Mononuclear cell (primary cell): ENCODE results near the gene ARV1. TPM values are rescaled to one million over a fixed set of nuclear protein-coding genes. Genes with fewer than 3 reads are reported as not detected.

Experiments used
- H3K27me3 ChIP-seq: 2 replicates; pipeline ENCODE4 v1.6.0; 2011; ENCODE audit warnings: low read length, control low read depth; ENCODE audit not compliant: insufficient read depth
- H3K4me1 ChIP-seq: 2 replicates; pipeline ENCODE4 v1.5.1; 2011; ENCODE audit warnings: mild to moderate bottlenecking, low read length, control low read depth; ENCODE audit not compliant: insufficient read depth
- H3K4me3 ChIP-seq: 2 replicates; pipeline ENCODE4 v1.5.1; 2011; ENCODE audit warnings: mild to moderate bottlenecking, low read length, moderate library complexity
- H3K9me3 ChIP-seq: 2 replicates; pipeline ENCODE4 v1.5.1; 2011; ENCODE audit warnings: low read depth, mild to moderate bottlenecking, control low read depth, low read length
- total RNA-seq: library from RNA; depleted of rRNA; stranded (reverse); fragments of >200 nt; gene quantifications from one replicate; pipeline ENCODE4 v1.2.3, GENCODE V29; 2012

Gene ARV1
- 2.3 TPM for total RNA-seq

GRCh38 chr1:230978491-230979388 is at the start of gene ARV1, which contains the start of gene TTC13:
ARV1 (plus strand) TSS chr1:230979094; CDS start chr1:230979106, 12 bp downstream.
TTC13 (minus strand) TSS chr1:230978861; CDS start chr1:230978830, 31 bp downstream.
- Histone ChIP-seq H3K4me3 (peak within 1 kb of the TSS; percentile 67), H3K4me1 (peaks cover 55% of the 10 kb centered on the region), H3K27me3 (no peaks in the 10 kb centered on the region), H3K9me3 (no peaks in the 10 kb centered on the region)

- H3K4me1 ChIP-seq: no peaks in the 10 kb centered on the region
- no peak overlapping the region for H3K4me3 ChIP-seq
- H3K27me3 ChIP-seq: no peaks in the 10 kb centered on the region
- H3K9me3 ChIP-seq: no peaks in the 10 kb centered on the region
These were observed 47.9 kb upstream of the ARV1 start for GRCh38 chr1:230930986-230931385.

- no peaks in the 10 kb centered on the region for H3K9me3 ChIP-seq
- no peaks in the 10 kb centered on the region for H3K27me3 ChIP-seq
- H3K4me3 ChIP-seq: no peak overlapping the region
- no peaks in the 10 kb centered on the region for H3K4me1 ChIP-seq
These were observed 43.0 kb upstream of the ARV1 start for GRCh38 chr1:230935852-230936251.

DNA sequence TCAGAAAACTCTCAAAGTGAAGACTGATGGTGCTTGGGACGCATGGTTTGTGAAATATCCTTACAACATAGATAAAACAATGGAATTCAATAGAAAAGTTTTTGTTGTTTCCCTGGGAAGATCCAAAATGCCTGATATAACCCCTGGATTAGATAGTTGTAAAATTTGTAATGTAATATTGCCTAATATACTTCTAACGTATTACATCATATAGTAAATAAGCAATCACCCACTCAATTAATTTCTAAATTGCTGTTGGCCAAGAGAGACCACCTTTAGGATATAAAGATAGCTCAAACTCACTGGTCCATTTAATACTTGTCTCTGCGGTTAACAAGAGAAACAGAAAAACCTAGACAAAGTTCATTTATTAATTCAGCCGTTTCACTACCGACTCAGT is 42.4 kb upstream of the ARV1 start:
- Histone ChIP-seq H3K4me1 (no peaks in the 10 kb centered on the region), H3K9me3 (no peaks in the 10 kb centered on the region), H3K27me3 (no peaks in the 10 kb centered on the region), H3K4me3 (no peak overlapping the region)

DNA sequence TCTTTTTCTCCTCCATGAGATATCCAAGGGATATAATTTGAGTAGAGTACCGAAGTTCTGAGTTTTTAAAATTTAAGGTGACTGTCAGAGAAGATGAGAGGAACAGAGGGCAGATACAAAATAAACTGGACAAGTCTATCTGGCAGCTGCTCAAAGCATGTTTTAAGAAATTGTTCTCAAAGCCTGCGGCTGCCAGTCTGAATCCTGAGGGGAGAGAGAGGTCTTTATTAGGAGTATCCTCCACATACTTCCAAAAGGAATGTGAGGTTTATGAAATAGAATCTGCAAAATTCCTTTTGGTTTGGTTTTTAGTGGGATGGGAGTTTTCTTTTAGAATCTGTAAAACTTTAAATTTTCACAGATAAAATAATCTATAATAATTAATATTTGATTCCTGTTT is 41.5 kb upstream of the ARV1 start:
- Histone ChIP-seq H3K4me1 (no peaks in the 10 kb centered on the region), H3K9me3 (no peaks in the 10 kb centered on the region), H3K4me3 (no peak overlapping the region), H3K27me3 (no peaks in the 10 kb centered on the region)

DNA sequence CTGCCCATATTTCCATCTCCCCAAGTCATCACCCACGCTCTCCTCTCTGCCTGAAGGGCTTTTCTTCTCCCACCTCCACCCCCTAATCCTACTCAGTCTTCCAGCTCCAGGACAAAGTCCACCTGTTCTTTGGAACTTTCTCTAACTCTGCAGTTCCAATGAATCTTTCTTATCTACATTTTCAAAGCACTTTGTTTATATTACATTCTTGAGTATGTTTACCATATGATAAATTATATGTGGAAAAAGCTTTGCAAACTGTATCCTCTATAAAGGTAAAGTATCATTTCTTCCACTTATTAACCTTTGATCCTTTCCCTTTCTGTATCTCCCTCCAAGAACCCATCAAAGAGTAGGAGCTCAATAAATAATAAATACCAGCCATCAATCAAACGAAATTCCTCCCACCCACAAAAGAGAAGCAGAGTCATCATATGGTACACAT is 39.9 kb upstream of the ARV1 start:
- Histone ChIP-seq H3K27me3 (no peaks in the 10 kb centered on the region), H3K4me3 (no peak overlapping the region), H3K9me3 (no peaks in the 10 kb centered on the region), H3K4me1 (no peaks in the 10 kb centered on the region)

- no peaks in the 10 kb centered on the region for H3K27me3 ChIP-seq
- no peak overlapping the region for H3K4me3 ChIP-seq
- no peaks in the 10 kb centered on the region for H3K4me1 ChIP-seq
- no peaks in the 10 kb centered on the region for H3K9me3 ChIP-seq
These were observed 38.9 kb upstream of the ARV1 start for GRCh38 chr1:230939806-230940489.

DNA sequence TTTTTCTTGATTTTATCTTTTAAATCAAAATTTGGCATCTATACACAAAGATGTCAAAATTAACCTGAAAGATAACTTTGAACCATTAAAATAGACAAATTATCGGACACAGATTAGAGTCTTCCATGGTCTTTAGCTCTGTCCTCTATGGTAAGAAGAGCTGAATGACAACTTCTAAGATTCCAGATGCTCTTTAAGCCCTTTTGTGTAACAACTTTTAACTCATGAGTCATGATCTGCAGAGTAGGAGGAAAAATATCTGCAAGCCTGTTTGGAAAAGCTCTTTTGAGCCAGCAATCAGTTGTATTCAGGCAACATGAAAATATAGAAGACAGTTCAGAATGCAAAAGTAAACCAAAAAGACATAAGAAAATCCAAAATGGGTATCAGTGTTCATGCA is 38.0 kb upstream of the ARV1 start:
- no peaks in the 10 kb centered on the region for H3K4me1 ChIP-seq
- no peak overlapping the region for H3K4me3 ChIP-seq
- H3K27me3 ChIP-seq: no peaks in the 10 kb centered on the region
- no peaks in the 10 kb centered on the region for H3K9me3 ChIP-seq

DNA sequence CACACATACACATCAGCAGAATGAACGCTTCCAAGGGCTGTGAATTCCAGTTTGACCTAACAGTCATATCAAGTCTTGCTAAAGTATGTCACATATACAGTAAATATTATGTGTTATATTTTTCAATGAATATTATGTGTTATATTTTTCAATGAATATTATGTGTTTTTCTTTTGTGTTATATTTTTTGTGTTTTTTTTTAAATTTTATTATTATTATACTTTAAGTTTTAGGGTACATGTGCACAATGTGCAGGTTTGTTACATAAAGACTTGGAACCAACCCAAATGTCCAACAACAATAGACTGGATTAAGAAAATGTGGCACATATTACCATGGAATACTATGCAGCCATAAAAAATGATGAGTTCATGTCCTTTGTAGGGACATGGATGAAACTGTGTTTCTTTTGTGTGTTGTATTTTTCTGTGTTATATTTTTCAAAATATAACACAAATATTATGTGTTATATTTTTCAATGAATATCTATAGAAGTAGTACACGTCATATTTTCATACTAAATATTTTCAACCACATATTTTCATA is 35.8 kb upstream of the ARV1 start:
- no peaks in the 10 kb centered on the region for H3K4me1 ChIP-seq

GRCh38 chr1:230948301-230948700 is 30.6 kb upstream of the ARV1 start:
- Histone ChIP-seq H3K9me3 (no peaks in the 10 kb centered on the region), H3K4me3 (no peak overlapping the region), H3K4me1 (peaks cover 4% of the 10 kb centered on the region), H3K27me3 (no peaks in the 10 kb centered on the region)

More for the DNA sequence above, 35.8 kb upstream of the ARV1 start:
- Histone ChIP-seq H3K9me3 (no peaks in the 10 kb centered on the region), H3K4me3 (no peak overlapping the region), H3K27me3 (no peaks in the 10 kb centered on the region)

DNA sequence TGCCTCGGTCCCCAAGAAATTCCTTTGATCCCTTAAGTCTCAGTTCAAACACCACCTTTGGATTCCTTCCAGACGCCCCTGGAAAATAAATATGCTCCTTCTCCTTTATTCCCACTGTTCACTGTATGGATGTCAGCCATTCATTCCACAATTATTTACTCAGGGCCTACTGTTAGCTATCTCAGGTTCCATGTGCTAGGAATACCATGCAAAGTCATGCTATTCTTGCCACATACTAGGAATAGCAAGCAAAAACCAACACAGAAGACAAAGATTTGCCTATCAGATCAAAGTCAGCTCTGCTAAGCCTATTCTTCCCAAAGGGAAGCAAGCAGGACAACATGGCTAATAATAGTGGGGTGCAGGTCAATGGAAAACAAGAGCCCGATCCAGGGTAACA is 30.0 kb upstream of the ARV1 start:
- Histone ChIP-seq H3K4me1 (peaks cover 4% of the 10 kb centered on the region), H3K4me3 (no peak overlapping the region), H3K9me3 (no peaks in the 10 kb centered on the region), H3K27me3 (no peaks in the 10 kb centered on the region)

DNA sequence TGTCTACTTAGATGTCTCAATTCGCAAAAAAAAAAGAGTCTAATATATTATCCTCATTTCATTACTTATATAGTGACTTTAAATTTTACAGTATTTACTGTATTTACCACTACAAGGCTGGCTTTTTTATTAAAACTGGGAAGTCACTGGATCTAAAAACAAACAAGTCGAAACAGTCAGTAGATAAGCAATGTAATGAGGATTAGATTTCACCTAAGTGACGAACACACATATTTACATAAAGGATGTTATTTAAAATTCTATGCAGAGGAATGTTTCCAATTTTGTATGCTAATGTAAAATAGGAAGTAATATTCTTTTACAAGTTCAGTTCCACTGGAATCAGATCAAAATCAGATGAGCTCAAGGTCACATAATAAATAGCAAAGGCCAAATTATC is 28.5 kb upstream of the ARV1 start:
- Histone ChIP-seq H3K4me3 (no peak overlapping the region), H3K9me3 (no peaks in the 10 kb centered on the region), H3K4me1 (peaks cover 4% of the 10 kb centered on the region)

DNA sequence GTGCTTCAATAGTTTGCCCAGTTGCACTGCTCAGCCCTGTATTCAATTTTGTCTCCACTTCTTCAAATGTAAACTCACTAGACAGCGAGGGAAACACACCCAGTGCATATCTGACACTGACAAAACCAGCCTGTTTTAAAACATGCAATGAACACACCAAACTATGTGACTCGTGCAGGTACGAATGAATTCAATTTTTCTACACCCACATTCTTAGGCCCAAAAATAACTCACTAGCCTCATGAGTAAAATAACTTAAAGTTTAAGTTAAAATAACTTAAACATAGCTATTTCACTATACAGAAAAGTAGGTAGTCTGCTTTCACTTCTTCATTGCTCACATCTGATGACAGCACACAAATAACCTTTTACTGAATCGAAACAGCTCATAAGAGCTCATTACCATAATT is 21.3 kb upstream of the ARV1 start:
- H3K4me3 ChIP-seq: no peak overlapping the region
- no peaks in the 10 kb centered on the region for H3K27me3 ChIP-seq
- H3K9me3 ChIP-seq: no peaks in the 10 kb centered on the region
- H3K4me1 ChIP-seq: peaks cover 4% of the 10 kb centered on the region

More for the DNA sequence above, 28.5 kb upstream of the ARV1 start:
- no peaks in the 10 kb centered on the region for H3K27me3 ChIP-seq

- H3K27me3 ChIP-seq: no peaks in the 10 kb centered on the region
- no peaks in the 10 kb centered on the region for H3K9me3 ChIP-seq
- no peak overlapping the region for H3K4me3 ChIP-seq
- H3K4me1 ChIP-seq: peaks cover 4% of the 10 kb centered on the region
These were observed 20.5 kb upstream of the ARV1 start for GRCh38 chr1:230958370-230958769.

GRCh38 chr1:230964896-230965295 is 14.0 kb upstream of the ARV1 start:
- no peaks in the 10 kb centered on the region for H3K27me3 ChIP-seq
- no peaks in the 10 kb centered on the region for H3K9me3 ChIP-seq
- H3K4me3 ChIP-seq: no peak overlapping the region
- H3K4me1 ChIP-seq: peaks cover 4% of the 10 kb centered on the region
